CD14-positive monocyte (primary cell): ENCODE measurements around the gene KRTAP13-2. TPM values are rescaled to one million over a fixed set of nuclear protein-coding genes. Genes with fewer than 3 reads are reported as not detected.

Source experiments
- DNase-seq, 3 donors: peaks; one replicate each; pipeline ENCODE4 v3.0.0-alpha.2; 2011 to 2022
- H2AFZ ChIP-seq: 2 replicates; pipeline ENCODE4 v1.6.0; 2012; ENCODE audit warnings: mild to moderate bottlenecking, low read depth, low read length, inconsistent platforms; ENCODE audit not compliant: insufficient read depth, poor library complexity, severe bottlenecking
- H3K27ac ChIP-seq, 2 donors: 1 replicate in 1 of 2; 2 replicates in 1 of 2; pipeline ENCODE4 v1.5.1; 2012 to 2013; ENCODE audit warnings: low read length in 2 of 2, control low read depth in 1 of 2, inconsistent platforms in 1 of 2, low read depth in 1 of 2, mild to moderate bottlenecking in 1 of 2
- H3K27me3 ChIP-seq, 2 donors: one replicate each; pipeline versions ENCODE4 v1.6.0 to v1.6.1; 2011 to 2013; ENCODE audit warnings: low read length in 2 of 2; ENCODE audit not compliant: control insufficient read depth in 2 of 2, insufficient read depth in 2 of 2
- H3K36me3 ChIP-seq, 2 donors: replicated peaks in 1 of 2; 1 replicate in 1 of 2; 2 replicates in 1 of 2; pipeline versions ENCODE4 v1.5.1 to v1.6.1; 2012 to 2013; ENCODE audit warnings: low read length in 2 of 2, control low read depth in 1 of 2, inconsistent platforms in 1 of 2, mild to moderate bottlenecking in 1 of 2; ENCODE audit not compliant: insufficient read depth in 2 of 2, control insufficient read depth in 1 of 2
- H3K4me1 ChIP-seq, 2 donors: 1 replicate in 1 of 2; 2 replicates in 1 of 2; pipeline versions ENCODE4 v1.5.1 to v1.6.1; 2012 to 2013; ENCODE audit warnings: low read length in 2 of 2, control low read depth in 1 of 2, inconsistent platforms in 1 of 2, mild to moderate bottlenecking in 1 of 2, moderate library complexity in 1 of 2; ENCODE audit not compliant: insufficient read depth in 2 of 2, control insufficient read depth in 1 of 2
- H3K4me2 ChIP-seq: replicated peaks from 2 replicates; pipeline ENCODE3; 2012; ENCODE audit warnings: low read length, moderate library complexity, mild to moderate bottlenecking; ENCODE audit not compliant: poor library complexity, severe bottlenecking; ENCODE audit errors: extremely low read depth
- H3K4me3 ChIP-seq, 3 experiments: fragments of 200-600 bp in 1 of 3; sonication (generic) in 1 of 3; replicated peaks in 1 of 3; 1 replicate in 2 of 3; 2 replicates in 1 of 3; pipeline ENCODE4 v1.5.1; 2011 to 2013; ENCODE audit warnings: low read length in 3 of 3, mild to moderate bottlenecking in 3 of 3, control low read depth in 2 of 3, low read depth in 2 of 3, inconsistent platforms in 1 of 3, moderate library complexity in 1 of 3
- H3K79me2 ChIP-seq: 2 replicates; pipeline ENCODE4 v1.6.0; 2012; ENCODE audit warnings: mild to moderate bottlenecking, control low read depth, inconsistent platforms, low read length, moderate library complexity; ENCODE audit not compliant: insufficient read depth
- H3K9ac ChIP-seq: 2 replicates; pipeline ENCODE4 v1.6.0; 2017; ENCODE audit warnings: low read length, mild to moderate bottlenecking; ENCODE audit not compliant: insufficient read depth, poor library complexity, severe bottlenecking
- H3K9me3 ChIP-seq, 2 donors: replicated peaks in 1 of 2; 1 replicate in 1 of 2; 2 replicates in 1 of 2; pipeline versions ENCODE4 v1.5.1 to v1.6.1; 2012 to 2013; ENCODE audit warnings: low read length in 2 of 2, control low read depth in 1 of 2; ENCODE audit not compliant: control insufficient read depth in 1 of 2, insufficient read depth in 1 of 2
- H4K20me1 ChIP-seq: 2 replicates; pipeline ENCODE4 v1.6.0; 2012; ENCODE audit warnings: mild to moderate bottlenecking, low read length, control low read depth, moderate library complexity; ENCODE audit not compliant: insufficient read depth
- H3K27ac Mint-ChIP-seq, 7 donors: one replicate each; pipeline ENCODE4 v1.8.0; 2020; ENCODE audit warnings: mild to moderate bottlenecking in 7 of 7, mixed read lengths in 7 of 7, moderate library complexity in 6 of 7, inconsistent platforms in 2 of 7
- H3K27me3 Mint-ChIP-seq, 3 donors: one replicate each; pipeline ENCODE4 v1.8.0; 2021 to 2022; ENCODE audit warnings: low read depth in 3 of 3, mild to moderate bottlenecking in 3 of 3, mixed read lengths in 3 of 3, moderate library complexity in 3 of 3, inconsistent platforms in 1 of 3
- H3K36me3 Mint-ChIP-seq, 2 donors: one replicate each; pipeline ENCODE4 v1.8.0; 2020; ENCODE audit warnings: mixed read lengths in 2 of 2, inconsistent platforms in 1 of 2, mild to moderate bottlenecking in 1 of 2
- H3K4me1 Mint-ChIP-seq: one replicate; pipeline ENCODE4 v1.8.0; 2020; ENCODE audit warnings: mild to moderate bottlenecking, mixed read lengths
- H3K4me3 Mint-ChIP-seq, 2 donors: one replicate each; pipeline ENCODE4 v1.8.0; 2020; ENCODE audit warnings: mild to moderate bottlenecking in 2 of 2, mixed read lengths in 2 of 2, moderate library complexity in 1 of 2
- H3K9me3 Mint-ChIP-seq, 7 donors: one replicate each; pipeline ENCODE4 v1.8.0; 2020 to 2022; ENCODE audit warnings: mixed read lengths in 7 of 7, mild to moderate bottlenecking in 6 of 7, moderate library complexity in 6 of 7, inconsistent platforms in 2 of 7
- CTCF ChIP-seq: fragments of 200-600 bp; IDR thresholded peaks from one replicate; pipeline ENCODE4 v1.8.0; 2022; ENCODE audit warnings: antibody characterized with exemption, mild to moderate bottlenecking
- WGBS: methylation state at CpG from one replicate; pipeline ENCODE4 v1.1.5; 2013; ENCODE audit warnings: missing lambda C conversion rate; ENCODE audit not compliant: insufficient coverage; 5-methylcytosine and 5-hydroxymethylcytosine counted together
- intact Hi-C, 2 donors: fragments of 100-400 bp; cut with micrococcal nuclease; formaldehyde crosslinking; loops; one replicate each; pipeline versions ENCODE4 v1.15.0 to v1.15.1; 2023
- polyA plus RNA-seq, 3 donors: library from polyadenylated mRNA; depleted of rRNA in 1 of 3; unstranded in 2 of 3; stranded (reverse) in 1 of 3; fragments of 300-500 nt in 2 of 3; fragments of >200 nt in 1 of 3; fragmentation: Illumina TruSeq in 2 of 3; gene quantifications; 1 replicate in 2 of 3; 2 replicates in 1 of 3; pipeline ENCODE4 v1.2.3, GENCODE V29; 2012 to 2021

The KRTAP13-2 gene
- polyA plus RNA-seq, 3 donors: not detected

GRCh38 chr21:30408782-30409494, 36.9 kb upstream of the KRTAP13-2 start:
- Histone ChIP-seq H3K27me3 (no peaks in the 10 kb centered on the region), H3K4me2 (no peak overlapping the region), H2AFZ (no peak overlapping the region), H4K20me1 (no peaks in the 10 kb centered on the region), H3K27ac (no peak overlapping the region), H3K4me1 (no peaks in the 10 kb centered on the region), H3K36me3 (no peaks in the 10 kb centered on the region), H3K4me3 (no peak overlapping the region), H3K9ac (no peak overlapping the region), H3K9me3 (peaks cover 0 to 5% of the 10 kb centered on the region in 2 donors), H3K79me2 (no peaks in the 10 kb centered on the region)
- H3K36me3 Mint-ChIP-seq: no peaks in the 10 kb centered on the region
- no peak for DNase-seq
- H3K27me3 Mint-ChIP-seq: peaks cover 0 to 1% (median 1%) of the 10 kb centered on the region in 3 donors
- peaks cover 0 to 9% (median 0%) of the 10 kb centered on the region in 7 donors for H3K9me3 Mint-ChIP-seq
- no peak overlapping the region for H3K27ac Mint-ChIP-seq
- H3K4me1 Mint-ChIP-seq: no peaks in the 10 kb centered on the region
- no peak overlapping the region for H3K4me3 Mint-ChIP-seq
- intact Hi-C loops: no loop called here
- no peak for TF ChIP-seq CTCF
- 67% methylated on average over 7 of the region's 14 CpGs for WGBS

GRCh38 chr21:30395731-30396130, 23.7 kb upstream of the KRTAP13-2 start, which contains the start of gene KRTAP13-1:
KRTAP13-1 (plus strand) TSS chr21:30396031; CDS start chr21:30396087, 56 bp downstream.
- Mint-ChIP-seq H3K9me3 (peaks cover 0 to 7% (median 4%) of the 10 kb centered on the region in 7 donors), H3K27me3 (peaks cover 0 to 3% (median 0%) of the 10 kb centered on the region in 3 donors), H3K4me1 (no peaks in the 10 kb centered on the region), H3K27ac (no peak within 1 kb of the TSS), H3K36me3 (no peaks in the 10 kb centered on the region), H3K4me3 (no peak within 1 kb of the TSS)
- Histone ChIP-seq H4K20me1 (no peaks in the 10 kb centered on the region), H3K4me2 (no peak within 1 kb of the TSS), H2AFZ (no peak within 1 kb of the TSS), H3K27ac (no peak within 1 kb of the TSS), H3K27me3 (no peaks in the 10 kb centered on the region), H3K79me2 (no peaks in the 10 kb centered on the region), H3K9ac (no peak within 1 kb of the TSS), H3K4me3 (no peak within 1 kb of the TSS), H3K9me3 (peaks cover 0 to 6% of the 10 kb centered on the region in 2 donors), H3K4me1 (no peaks in the 10 kb centered on the region), H3K36me3 (no peaks in the 10 kb centered on the region)
- no peak for DNase-seq
- intact Hi-C loops: no loop called here
- WGBS: 91% methylated on average over 3 of the region's 4 CpGs
- no peak for TF ChIP-seq CTCF
